ENCODE measurements around the gene DYNC1I1. TPM values are rescaled to one million over a fixed set of nuclear protein-coding genes. Genes with fewer than 3 reads are reported as not detected.

Gene DYNC1I1
- total RNA-seq, 1 experiment from 2014 or later, result 3.2 TPM

DNA sequence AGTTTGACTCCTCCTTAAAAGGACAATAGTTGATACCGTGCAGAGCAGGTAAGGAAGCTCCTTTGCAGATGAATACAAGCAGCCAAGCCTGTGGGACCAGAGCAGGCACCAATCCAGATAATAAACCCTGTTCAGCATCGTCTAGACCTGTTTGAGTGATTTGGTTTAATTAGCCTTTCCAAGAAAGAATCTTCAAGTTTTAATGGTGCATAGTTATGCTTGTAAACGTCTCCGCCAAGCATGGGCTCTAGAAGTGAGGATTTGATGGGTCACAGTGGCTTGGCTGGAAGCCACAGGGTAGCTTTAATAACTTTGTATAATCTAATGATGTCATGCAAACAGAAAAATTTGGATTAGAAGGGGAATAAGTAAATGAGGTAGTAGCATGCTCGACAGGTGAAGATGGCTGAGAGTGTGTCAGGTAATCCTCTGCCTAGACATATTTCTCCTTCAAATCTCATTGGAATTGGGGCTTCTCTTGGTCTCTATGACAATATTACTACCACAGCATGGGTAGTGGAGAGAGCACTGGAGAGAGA, 188.4 kb downstream of the DYNC1I1 start:
- Histone ChIP-seq H4K5ac (ENCODE audit: insufficient read length, low read depth, low read length) (no peak overlapping the region), H4K8ac (replicated peaks; ENCODE audit: insufficient read length, low read depth, low read length) (no peak overlapping the region), H3K23me2 (ENCODE audit: insufficient read length, low read depth, low read length, poor library complexity, severe bottlenecking) (no peaks in the 10 kb centered on the region), H2AFZ (ENCODE audit: low read length) (no peak overlapping the region), H3K27ac (ENCODE audit: insufficient read length, low read depth, low read length) (no peak overlapping the region), H4K91ac (ENCODE audit: insufficient read length, low read depth, low read length) (no peak overlapping the region), H3K4me1 (ENCODE audit: insufficient read depth, low read length) (no peaks in the 10 kb centered on the region), H3K56ac (ENCODE audit: insufficient read length, low read depth, low read length) (no peak overlapping the region), H3K14ac (ENCODE audit: insufficient read depth, low read length) (no peak overlapping the region), H3T11ph (ENCODE audit: low read length) (no peak overlapping the region), H3K27me3 (ENCODE audit: insufficient read depth, low read length) (no peaks in the 10 kb centered on the region), H3K79me1 (ENCODE audit: insufficient read depth, low read depth, low read length, poor library complexity, severe bottlenecking) (no peaks in the 10 kb centered on the region), H3K23ac (ENCODE audit: insufficient read length, low read depth, low read length) (no peak overlapping the region), H3K9ac (ENCODE audit: extremely low read depth, insufficient read length, low read length) (no peak overlapping the region), H3K4me2 (ENCODE audit: insufficient read depth, insufficient read length, low read length) (no peak overlapping the region), H2BK5ac (ENCODE audit: insufficient read length, low read length) (no peak overlapping the region), H4K20me1 (ENCODE audit: control insufficient read depth, insufficient read depth, insufficient read length) (no peaks in the 10 kb centered on the region), H3K9me3 (ENCODE audit: control insufficient read depth, low read depth, low read length) (no peaks in the 10 kb centered on the region), H2AK5ac (ENCODE audit: insufficient read length, low read length) (no peak overlapping the region), H2BK20ac (ENCODE audit: low read depth, low read length, poor library complexity, severe bottlenecking) (no peak overlapping the region), H3K79me2 (ENCODE audit: insufficient read depth, low read length) (no peaks in the 10 kb centered on the region), H2BK12ac (ENCODE audit: insufficient read length, low read depth, low read length) (no peak overlapping the region), H3K18ac (ENCODE audit: insufficient read length, low read depth, low read length) (no peak overlapping the region), H2BK15ac (ENCODE audit: low read depth, low read length) (no peak overlapping the region), H2BK120ac (ENCODE audit: low read depth, low read length, poor library complexity, severe bottlenecking) (no peak overlapping the region), H3K4ac (ENCODE audit: low read depth, low read length) (no peak overlapping the region)
- Mint-ChIP-seq H3K4me3 (no peak overlapping the region), H3K9me3 (no peaks in the 10 kb centered on the region), H3K27ac (no peak overlapping the region), H3K36me3 (ENCODE audit: insufficient read depth in 1 of 3, low read depth in 3 of 3) (no peaks in the 10 kb centered on the region; a peak in 1 of 7 replicates), H3K4me1 (peaks cover 0 to 3% of the 10 kb centered on the region in 2 experiments; a peak in 1 of 4 replicates), H3K27me3 (ENCODE audit: low read depth) (peaks cover 2% of the 10 kb centered on the region; the same call in 1 of the 2 replicates)
- no CpG with 5 or more reads among the region's 5 CpGs for WGBS (ENCODE audit: extremely low coverage, insufficient read length, low lambda C conversion rate)
- TF ChIP-seq CTCF (conservative IDR thresholded peaks at IDR 0.05), result no peak
- DNase-seq, result no peak
